Superior temporal gyrus (tissue), 1 donor: ENCODE measurements around the gene VPS11.
A peak's percentile ranks its signal among the peaks of the same experiment; 100 is the strongest.
"Not testable (repeated sequence)": the region's sequence is repeated elsewhere in the genome, so short reads cannot be mapped to it uniquely, and the experiment has no call there.

Experiments used
- DNase-seq: peaks from one replicate; pipeline ENCODE4 v3.0.0-alpha.2; 2016; ENCODE audit errors: extremely low spot score

Gene VPS11

DNA sequence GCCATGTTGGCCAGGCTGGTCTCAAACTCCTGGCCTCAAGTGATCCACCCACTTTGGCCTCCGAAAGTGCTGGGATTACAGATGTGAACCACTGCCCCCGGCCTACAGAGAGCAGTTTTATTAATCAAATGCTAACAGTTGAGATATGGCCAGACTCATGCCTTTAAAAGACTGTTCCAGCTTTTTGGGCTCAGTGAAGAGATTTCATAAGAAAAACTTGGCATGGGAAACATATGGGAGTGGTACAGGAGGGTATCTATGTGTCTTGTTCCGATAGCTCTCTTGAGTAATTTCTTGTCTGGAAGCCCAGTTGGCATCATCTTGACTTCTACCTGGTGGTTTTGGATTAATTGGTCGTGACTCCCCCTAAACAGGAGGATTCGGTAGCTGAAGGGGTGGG, 28.7 kb upstream of the VPS11 start:
- no peak for DNase-seq

DNA sequence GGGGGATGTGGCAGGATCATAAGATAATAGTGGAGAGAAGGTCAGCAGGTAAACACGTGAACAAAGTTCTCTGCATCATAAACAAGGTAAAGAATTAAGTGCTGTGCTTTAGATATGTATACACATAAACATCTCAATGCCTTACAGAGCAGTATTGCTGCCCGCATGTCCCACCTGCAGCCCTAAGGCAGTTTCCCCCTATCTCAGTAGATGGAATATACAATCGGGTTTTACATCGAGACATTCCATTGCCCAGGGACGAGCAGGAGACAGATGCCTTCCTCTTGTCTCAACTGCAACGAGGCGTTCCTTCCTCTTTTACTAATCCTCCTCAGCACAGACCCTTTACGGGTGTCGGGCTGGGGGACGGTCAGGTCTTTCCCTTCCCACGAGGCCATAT, 28.1 kb upstream of the VPS11 start:
- not testable (repeated sequence) for DNase-seq

- no peak for DNase-seq
Measured at GRCh38 chr11:119041821-119042514, 25.6 kb upstream of the VPS11 start.

DNA sequence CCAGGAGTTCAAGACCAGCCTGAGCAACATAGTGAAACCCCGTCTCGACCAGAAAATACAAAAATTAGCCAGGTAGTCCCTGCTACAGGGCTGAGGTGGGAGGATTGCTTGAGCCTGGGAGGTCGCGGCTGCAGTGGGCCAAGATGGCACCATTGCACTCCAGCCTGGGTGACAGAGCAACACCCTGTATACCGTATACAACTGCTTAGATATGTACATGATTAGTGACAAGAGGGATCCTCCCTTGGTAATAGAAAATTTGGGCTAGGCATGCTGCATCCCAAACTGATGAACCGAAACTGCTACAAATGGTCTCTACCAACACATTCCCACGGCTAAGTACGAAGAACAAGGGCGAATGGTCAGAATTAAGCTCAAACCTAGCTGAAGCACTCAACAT, 24.7 kb upstream of the VPS11 start:
- no peak for DNase-seq

GRCh38 chr11:119044708-119045107, 22.9 kb upstream of the VPS11 start:
- no peak for DNase-seq

DNA sequence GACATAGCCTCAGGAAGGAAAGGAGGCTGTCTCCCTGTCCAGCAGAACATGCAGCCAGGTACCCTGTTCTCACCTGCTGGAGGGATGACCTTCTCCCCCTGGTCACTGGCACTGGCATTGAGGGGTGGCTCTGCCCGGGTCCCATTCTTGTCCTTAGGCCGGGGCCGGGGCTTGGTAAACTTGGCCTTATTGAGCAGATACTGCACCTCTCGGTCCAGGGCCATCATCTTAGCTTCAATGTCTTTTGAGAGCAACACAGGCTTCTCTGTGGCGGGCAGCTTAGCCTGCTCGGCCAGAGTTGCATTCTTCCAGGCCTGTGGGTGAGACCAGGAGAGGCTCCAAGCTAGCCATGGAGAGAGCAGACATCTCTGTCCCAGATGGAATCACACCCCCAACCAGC, 21.1 kb upstream of the VPS11 start:
- DNase-seq: no peak

DNA sequence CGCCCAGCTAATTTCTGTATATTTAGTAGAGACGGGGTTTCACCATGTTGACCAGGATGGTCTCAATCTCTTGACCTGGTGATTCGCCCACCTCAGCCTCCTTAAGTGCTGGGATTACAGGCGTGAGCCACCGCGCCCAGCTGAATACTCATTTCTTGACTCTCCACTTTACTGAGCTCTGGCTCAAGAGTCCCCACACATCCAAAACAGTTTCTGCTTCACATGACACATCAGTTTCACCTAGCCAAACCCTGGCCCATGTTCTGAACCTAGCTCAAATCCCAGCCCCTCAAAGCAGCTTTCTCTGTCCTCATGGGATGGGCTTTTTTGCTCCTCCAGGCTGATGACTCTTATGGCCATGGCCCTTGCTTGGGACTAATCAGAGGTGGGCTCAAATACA, 20.4 kb upstream of the VPS11 start:
- DNase-seq: no peak

DNA sequence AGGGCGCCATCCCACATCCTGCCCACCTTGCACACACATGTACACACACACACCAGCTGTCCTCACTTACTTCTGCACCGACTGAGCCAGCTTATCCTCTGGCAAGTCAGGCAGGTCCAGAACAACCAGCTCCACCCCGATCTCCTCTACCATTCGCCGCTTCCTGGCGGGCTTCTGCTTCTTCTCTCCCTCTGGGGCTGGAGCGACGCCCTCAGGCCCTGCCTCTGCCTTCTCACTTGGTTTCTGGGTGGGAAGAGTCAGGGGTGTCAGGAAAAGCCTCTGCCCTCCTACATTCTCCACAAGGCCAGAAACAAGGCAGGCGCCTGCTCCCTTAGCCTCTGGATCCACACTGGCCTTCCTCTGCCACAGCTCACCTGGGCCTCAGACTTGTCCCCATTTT, 19.0 kb upstream of the VPS11 start:
- DNase-seq: no peak

DNA sequence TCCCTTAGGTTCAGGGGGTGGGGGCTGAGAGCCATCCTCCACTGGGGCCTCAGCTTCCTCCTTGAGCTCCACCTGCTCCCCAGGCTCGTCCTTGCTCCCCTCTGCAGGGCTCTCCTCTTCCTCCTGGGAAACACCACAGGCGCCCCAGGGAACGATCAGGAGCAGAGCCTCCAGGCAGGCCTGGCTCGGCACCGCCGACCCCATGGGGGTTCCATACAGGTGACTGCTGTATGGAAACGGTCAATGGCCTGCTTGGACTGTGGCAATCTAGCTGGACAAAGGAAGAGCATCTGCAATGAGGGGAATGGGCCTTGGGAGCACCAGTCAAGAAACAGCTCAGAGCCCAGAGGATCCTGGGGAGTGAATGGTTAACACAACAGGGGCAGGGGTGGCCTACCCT, 18.5 kb upstream of the VPS11 start:
- DNase-seq: no peak

DNA sequence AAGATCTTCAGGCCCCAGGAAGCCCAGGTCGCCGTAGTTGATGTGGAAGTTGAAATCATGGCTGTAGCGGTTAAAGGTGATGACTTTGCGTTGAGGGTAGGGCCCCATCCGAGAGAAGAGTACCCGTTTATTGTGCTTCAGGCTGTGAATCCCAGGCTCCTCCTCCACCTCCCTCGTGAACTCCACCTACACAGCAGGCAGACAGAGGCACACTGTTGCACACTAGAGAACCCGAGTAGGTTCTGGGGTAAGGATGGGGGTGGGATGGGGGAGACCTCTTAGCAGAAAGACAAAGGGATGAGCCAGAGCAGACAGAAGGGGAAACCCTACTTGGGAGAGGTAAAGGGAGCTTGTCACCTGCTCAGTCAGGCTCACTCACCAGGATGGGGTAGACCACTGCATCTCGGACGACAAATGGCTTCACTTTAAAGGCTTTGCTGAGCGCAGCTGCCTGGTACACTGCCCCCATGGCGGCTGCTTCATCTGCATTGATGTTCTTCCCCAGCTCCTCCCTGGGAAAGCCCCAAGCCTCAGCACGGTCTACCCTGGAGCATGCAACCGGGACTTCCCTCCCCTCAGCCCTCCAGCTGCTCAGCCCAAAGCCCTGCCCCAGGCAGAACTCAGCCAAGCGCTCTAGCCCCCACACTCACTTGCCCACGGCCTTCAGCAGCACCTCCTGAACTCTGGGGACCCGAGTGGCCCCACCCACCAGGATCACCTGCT, 16.0 kb upstream of the VPS11 start:
- no peak for DNase-seq

DNA sequence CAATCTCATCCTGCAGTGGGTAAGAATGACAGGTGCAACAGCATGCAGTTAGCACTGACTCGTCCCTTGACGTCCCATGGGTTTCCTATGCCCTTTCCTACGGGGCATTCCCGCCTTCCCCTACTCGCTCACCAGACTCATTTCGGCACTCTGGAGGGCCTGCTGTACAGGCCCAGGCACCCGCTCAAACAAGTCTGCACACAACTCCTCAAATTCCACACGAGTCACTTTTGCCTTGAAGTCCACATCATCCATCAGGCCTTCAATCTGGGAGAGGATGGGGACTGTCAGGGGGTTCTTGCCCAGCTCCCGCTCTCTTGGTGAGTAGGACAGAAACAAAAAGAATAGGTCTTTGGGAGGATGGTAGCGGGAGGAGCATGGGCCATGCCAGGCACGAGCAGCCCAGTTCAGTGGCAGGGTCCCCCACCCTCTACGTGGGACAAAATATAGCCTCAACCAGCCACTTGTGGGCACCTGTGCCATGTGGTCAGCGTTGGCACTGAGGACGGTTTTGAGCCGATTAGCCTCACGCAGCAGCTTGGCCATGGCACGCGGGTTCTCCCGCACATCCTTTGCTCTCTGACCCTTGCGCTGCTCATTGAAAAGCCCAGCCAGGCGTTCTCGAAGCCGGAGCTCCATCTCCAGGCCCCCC, 15.3 kb upstream of the VPS11 start:
- no peak for DNase-seq

- no peak for DNase-seq
Measured at GRCh38 chr11:119054418-119054817, 13.2 kb upstream of the VPS11 start.

DNA sequence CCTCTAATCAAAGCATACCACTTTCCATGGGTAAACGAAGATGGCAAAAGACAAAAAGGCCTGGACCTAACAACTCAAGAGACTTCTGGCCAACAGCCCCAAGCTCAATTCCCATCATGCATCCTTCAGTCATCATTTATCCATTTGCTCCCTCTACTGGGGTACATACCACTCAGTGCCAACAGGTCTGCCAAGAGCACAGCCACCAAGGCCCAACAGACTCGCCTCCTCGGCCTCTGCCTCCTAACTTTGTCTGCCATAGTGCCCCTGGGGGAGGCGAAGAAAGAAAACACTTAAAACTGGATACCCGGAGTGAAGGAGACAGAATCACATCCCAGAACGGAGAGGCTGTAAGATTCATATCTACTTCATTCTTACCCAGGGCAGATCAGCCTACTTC, 11.7 kb upstream of the VPS11 start:
- no peak for DNase-seq

DNA sequence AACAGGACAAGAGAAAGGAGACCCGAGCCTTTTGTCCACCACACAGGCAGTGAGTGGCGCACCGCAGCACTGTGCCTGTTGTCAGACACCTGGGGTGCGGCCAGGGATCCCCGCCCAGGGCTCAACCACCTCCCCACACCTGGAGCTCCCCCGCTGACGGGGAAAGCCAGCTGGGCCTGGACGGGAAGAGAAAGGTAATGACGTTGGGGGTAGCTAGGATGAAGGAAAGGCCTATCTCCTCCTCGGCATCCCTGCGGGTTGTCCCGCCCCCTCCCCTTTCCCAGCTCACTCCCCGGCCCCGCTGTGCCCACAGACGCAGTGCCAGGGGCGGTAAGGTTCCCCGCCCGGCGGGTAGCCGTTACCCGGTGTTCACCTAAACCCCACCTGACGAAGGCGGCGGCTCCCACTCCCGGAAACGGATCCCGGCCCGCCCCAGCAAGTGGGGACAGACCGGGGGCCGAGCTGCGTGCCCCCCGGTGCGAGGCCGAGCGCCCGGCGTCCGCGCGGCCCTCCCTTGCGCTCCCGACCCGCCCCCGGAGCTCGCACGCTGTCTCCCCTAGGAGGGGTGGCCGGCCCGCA, 11.1 kb upstream of the VPS11 start:
- DNase-seq: no peak

DNA sequence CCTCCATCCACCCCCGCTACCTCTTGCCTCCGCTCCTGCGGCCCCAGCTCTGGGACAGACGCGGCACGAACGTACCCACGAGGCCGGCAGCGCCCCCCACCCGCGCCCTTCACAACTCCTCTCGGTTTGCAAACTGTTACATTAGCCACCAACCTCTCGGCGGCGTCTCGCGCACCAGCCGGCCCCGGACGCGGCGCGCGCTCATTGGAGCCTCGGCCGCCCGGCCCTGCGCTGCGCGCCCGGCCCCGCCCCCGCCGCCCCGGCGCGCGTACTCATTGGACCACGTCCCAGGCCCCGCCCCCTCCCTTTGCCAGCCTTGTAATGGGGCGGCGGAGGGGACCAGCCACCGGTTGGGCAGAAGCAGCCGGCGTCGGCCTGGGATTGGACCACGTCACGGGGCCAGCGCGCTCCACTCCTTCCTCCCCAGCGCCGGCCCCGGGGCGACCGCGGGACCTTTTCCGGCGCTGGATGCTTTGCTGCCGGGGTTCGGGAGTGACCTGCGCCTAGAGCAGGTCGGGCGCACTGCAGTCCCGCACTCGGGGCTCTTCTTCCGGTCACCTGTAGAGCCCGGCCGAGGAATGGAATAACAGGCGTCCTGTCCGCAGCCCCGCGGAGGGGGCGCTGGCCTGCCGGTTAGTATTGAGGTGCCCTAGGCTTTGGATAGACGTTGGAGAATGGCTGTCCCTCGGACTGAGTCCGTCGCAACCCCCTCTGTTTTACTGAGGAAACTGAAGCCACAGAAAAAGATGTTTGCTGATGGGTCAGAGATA, 10.4 kb upstream of the VPS11 start, which contains the start of gene HYOU1:
Gene HYOU1 (minus strand): TSS at position 206 of the 770 bp plus-strand sequence. CDS start 1,045 bp downstream, outside the sequence.
- DNase-seq: peak; percentile 94

DNA sequence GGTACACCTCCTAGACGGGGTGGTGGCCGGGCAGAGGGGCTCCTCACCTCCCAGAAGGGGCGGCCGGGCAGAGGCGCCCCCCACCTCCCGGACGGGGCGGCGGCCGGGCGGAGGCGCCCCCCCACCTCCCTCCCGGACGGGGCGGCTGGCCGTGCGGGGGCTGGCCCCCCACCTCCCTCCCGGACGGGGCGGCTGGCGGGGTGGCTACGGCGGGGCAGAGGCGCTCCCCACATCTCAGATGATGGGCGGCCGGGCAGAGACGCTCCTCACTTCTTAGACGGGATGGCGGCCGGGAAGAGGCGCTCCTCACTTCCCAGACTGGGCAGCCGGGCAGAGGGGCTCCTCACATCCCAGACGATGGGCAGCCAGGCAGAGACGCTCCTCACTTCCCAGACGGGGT, 8.5 kb upstream of the VPS11 start:
- DNase-seq: not testable (repeated sequence)

- no peak for DNase-seq
Measured at GRCh38 chr11:119061256-119061655, 6.4 kb upstream of the VPS11 start.

- DNase-seq: no peak
Measured at GRCh38 chr11:119062779-119063178, 4.8 kb upstream of the VPS11 start.

DNA sequence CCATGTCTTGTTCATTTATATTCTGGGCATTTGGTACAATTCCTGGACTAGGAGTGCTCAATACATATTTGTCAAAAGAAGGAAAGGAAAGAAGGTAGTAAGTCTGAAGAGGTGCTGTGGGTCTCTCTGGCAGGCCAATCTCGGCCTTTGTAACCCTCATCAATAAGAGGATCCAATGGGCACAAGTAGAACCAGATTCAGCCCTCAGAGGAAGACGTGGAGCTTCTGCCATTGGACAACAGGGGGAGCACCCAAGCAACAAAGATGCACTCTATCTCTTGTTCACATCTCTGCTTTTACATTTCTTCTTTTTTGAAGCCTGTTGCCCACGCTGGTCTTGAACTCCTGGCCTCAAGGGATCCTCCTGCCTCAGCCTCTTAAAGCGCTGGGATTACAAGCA, 2.2 kb upstream of the VPS11 start:
- DNase-seq: no peak

DNA sequence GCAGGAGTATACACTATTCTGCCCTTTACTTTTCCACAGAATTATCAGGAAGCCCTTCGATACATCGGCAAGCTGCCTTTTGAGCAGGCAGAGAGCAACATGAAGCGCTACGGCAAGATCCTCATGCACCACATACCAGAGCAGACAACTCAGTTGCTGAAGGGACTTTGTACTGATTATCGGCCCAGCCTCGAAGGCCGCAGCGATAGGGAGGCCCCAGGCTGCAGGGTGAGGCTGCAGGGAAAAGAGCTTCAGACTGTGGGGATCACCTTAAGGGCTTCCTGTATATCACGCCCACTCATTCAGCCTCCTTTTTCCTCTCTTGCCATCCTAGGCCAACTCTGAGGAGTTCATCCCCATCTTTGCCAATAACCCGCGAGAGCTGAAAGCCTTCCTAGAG, 10.2 kb downstream of the VPS11 start:
- no peak for DNase-seq

DNA sequence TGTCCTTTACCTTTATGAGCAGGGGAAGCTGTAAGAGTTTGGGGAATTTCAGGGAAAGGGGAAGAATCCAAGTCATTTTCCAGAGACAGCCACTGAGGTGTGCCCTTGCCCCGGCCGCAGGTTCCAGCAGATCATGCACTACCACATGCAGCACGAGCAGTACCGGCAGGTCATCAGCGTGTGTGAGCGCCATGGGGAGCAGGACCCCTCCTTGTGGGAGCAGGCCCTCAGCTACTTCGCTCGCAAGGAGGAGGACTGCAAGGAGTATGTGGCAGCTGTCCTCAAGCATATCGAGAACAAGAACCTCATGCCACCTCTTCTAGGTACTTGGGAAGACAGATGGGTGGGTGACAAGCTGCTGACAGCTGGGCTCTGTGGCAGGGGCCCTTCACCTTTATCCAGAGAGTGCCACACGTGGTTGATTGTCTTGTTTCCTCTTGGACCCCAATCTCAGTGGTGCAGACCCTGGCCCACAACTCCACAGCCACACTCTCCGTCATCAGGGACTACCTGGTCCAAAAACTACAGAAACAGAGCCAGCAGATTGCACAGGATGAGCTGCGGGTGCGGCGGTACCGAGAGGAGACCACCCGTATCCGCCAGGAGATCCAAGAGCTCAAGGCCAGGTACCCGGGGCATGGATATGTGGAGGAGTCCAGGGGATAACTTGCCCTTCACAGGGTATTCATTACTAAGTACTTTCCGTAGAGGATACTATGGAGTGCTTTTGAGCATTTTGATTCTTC, 11.2 kb downstream of the VPS11 start:
- DNase-seq: no peak
